Motor neuron (in vitro differentiated cells): ENCODE measurements around the gene TOGARAM2. TPM values are rescaled to one million over a fixed set of nuclear protein-coding genes. Genes with fewer than 3 reads are reported as not detected.

Source experiments
- ATAC-seq, 8 experiments: fragments of 200-7000 bp; cut with Tn5 transposase; replicated peaks in 6 of 8; 2 replicates each; pipeline ENCODE4 v1.8.0; 2021; ENCODE audit warnings: mild to moderate bottlenecking in 8 of 8, moderate library complexity in 8 of 8
- H3K27ac ChIP-seq, 2 donors: fragments of 250-450 bp; sonication (Bioruptor Pico); 2 replicates each; pipeline ENCODE4 v1.9.0; 2021; ENCODE audit warnings: antibody characterized with exemption in 2 of 2, mild to moderate bottlenecking in 2 of 2, moderate library complexity in 1 of 2
- H3K4me1 ChIP-seq, 2 donors: fragments of 250-450 bp; sonication (Bioruptor Pico); replicated peaks in 1 of 2; 2 replicates each; pipeline ENCODE4 v1.6.1; 2021; ENCODE audit warnings: antibody characterized with exemption in 2 of 2, mild to moderate bottlenecking in 2 of 2, moderate library complexity in 1 of 2
- H3K4me3 ChIP-seq, 5 donors: fragments of 250-450 bp; sonication (Bioruptor Pico); 2 replicates each; pipeline ENCODE4 v1.9.0; 2021; ENCODE audit warnings: antibody characterized with exemption in 5 of 5, mild to moderate bottlenecking in 5 of 5, moderate library complexity in 4 of 5
- WGBS, 10 experiments: fragments of 450-650 bp; shearing (Covaris generic); methylation state at CpG; one replicate each; pipeline ENCODE4 v1.0.0; 2022; 5-methylcytosine and 5-hydroxymethylcytosine counted together
- in situ Hi-C, 9 experiments: fragments of 400-800 bp; cut with MboI; loops; one replicate each; pipeline ENCODE4 v1.15.0; 2021; ENCODE audit warnings: low sequenced_read_pairs in 9 of 9, low pct_unique_long_range_greater_than_20kb in 2 of 9; ENCODE audit not compliant: unreplicated experiment in 9 of 9
- total RNA-seq, 8 experiments: library from RNA; unstranded; fragments of 300-600 nt; gene quantifications; 2 replicates each; pipeline versions ENCODE4 v1.2.3 to v1.2.4, GENCODE V29; 2022

The TOGARAM2 gene
- total RNA-seq, 8 experiments from 2014 or later = 0.05 to 7.6 (median 0.63) TPM

GRCh38 chr2:29039718-29040480 lies 58.8 kb downstream of the TOGARAM2 start:
- Histone ChIP-seq H3K4me3 (no peak overlapping the region), H3K4me1 (peaks cover 0 to 3% of the 10 kb centered on the region in 2 donors), H3K27ac (no peak overlapping the region)
- in situ Hi-C loops = no loop called here
- ATAC-seq = no peak
- 8 to 89% (median 74%) methylated on average over 1 to 4 of the region's 4 CpGs; no CpG with 5 or more reads in 1 of the 10 experiments for WGBS, 10 experiments

- 0 to 100% (median 70%) methylated on average over 1 to 6 of the region's 6 CpGs; no CpG with 5 or more reads in 1 of the 10 experiments for WGBS, 10 experiments
- ATAC-seq = no peak
These were observed 59.5 kb downstream of the TOGARAM2 start for GRCh38 chr2:29040552-29040951.

GRCh38 chr2:29041161-29041660 lies 60.1 kb downstream of the TOGARAM2 start:
- ATAC-seq = no peak
- Histone ChIP-seq H3K27ac (no peak overlapping the region), H3K4me3 (no peak overlapping the region), H3K4me1 (peaks cover 0 to 3% of the 10 kb centered on the region in 2 donors)
- WGBS, 10 experiments = 65 to 92% (median 88%) methylated on average over 2 to 8 of the region's 9 CpGs; no CpG with 5 or more reads in 3 of the 10 experiments
- in situ Hi-C loops = no loop called here

More at GRCh38 chr2:29040552-29040951, 59.5 kb downstream of the TOGARAM2 start:
- in situ Hi-C loops = no loop called here
- no peak overlapping the region for H3K27ac ChIP-seq
- H3K4me3 ChIP-seq = no peak overlapping the region
- H3K4me1 ChIP-seq = peaks cover 0 to 3% of the 10 kb centered on the region in 2 donors

GRCh38 chr2:29042561-29043075 lies 61.5 kb downstream of the TOGARAM2 start:
- no peak overlapping the region for H3K27ac ChIP-seq
- peak in 6 of 8 experiments; percentile 56 to 71 (median 64) for ATAC-seq
- 40 to 100% (median 80%) methylated on average over 1 to 9 of the region's 9 CpGs; no CpG with 5 or more reads in 3 of the 10 experiments for WGBS, 10 experiments
- in situ Hi-C loops = no loop called here
- H3K4me3 ChIP-seq = no peak overlapping the region
- peaks cover 0 to 3% of the 10 kb centered on the region in 2 donors for H3K4me1 ChIP-seq

DNA sequence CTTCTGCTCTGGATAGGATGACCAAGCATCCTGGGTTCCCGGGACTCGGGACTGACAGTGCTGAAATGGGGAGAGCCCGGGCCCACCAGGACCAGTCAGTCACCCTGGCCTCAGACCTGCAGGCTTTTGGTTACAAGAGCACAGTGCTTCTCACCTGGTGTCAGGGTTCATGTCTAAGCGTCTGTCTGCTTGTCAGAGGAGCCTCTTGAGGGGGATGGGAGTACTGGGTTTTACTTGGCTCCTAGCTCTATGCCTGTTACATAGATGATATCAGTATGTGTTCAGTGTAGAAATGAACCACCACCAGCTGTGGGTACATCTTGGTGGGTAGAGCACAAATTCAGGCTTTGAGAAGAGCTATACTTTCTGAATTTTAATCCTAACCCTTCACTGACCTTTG lies 63.4 kb downstream of the TOGARAM2 start:
- Histone ChIP-seq H3K4me1 (peaks cover 0 to 3% of the 10 kb centered on the region in 2 donors), H3K4me3 (no peak overlapping the region), H3K27ac (no peak overlapping the region)
- in situ Hi-C loops = no loop called here
- ATAC-seq = no peak
- WGBS, 10 experiments = 71 to 100% (median 90%) methylated on average over 1 to 2 of the region's 4 CpGs; no CpG with 5 or more reads in 6 of the 10 experiments

DNA sequence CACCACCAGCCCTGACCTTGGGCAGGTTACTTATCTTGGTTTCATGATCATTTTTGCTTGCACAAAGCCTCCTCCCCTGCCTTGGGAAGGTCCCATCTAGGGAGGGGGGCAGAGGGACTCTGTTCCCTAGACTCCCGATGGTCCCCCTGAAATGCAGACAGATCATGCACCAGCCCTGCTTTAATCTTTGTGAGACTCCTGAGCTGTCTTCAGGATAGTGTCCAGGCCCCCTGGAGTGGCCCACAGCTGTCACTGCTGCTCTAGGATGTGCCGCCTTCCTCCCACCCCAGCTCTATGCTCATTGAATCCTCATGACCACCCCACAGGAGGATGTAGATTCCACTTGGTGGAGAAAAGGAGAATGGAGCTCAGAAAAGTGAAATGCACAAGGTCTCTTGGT lies 65.2 kb downstream of the TOGARAM2 start:
- no peak overlapping the region for H3K4me3 ChIP-seq
- peaks cover 3 to 9% of the 10 kb centered on the region in 2 donors for H3K4me1 ChIP-seq
- in situ Hi-C loops = no loop called here
- ATAC-seq = no peak
- WGBS, 10 experiments = 94 to 100% (median 100%) methylated on average over 1 to 2 of the region's 2 CpGs; no CpG with 5 or more reads in 5 of the 10 experiments
- no peak overlapping the region for H3K27ac ChIP-seq

DNA sequence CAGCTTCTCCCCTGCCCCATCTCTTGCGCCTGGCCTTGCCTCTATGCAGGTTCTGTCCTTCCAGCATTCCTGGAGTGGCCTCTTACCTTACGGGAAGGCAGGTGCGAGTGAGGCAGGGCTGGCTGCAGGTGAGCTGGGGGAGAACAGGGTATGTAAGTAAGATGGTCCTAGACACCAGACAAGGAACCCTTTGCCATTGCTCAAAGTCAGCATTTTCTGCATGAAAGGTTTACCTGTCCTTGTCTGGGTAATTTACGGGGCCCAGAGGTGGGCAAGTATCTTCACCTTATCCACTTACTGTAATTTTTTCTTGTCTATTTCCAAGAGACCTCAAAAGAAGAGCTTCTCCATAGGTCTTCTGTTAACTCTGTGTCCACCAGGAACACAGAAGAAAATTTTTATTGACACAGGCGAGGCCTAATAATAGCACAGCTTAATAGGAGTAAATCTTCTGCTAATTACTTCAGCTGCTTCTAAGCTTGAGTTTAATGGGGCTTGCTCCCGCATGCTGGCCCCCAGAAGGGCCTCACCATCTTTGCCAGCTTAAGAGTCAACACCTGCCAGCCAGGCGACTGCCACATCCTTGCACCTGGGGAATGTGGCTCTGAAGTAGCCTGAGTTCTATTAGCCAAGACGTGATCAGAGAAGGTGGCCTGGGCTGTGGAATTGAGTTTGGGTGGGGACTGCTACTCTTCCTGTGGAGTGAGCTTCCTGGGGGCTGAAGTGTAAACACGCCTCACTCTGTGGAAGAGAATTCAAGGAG lies 66.2 kb downstream of the TOGARAM2 start:
- 20 to 100% (median 69%) methylated on average over 1 to 6 of the region's 9 CpGs for WGBS, 10 experiments
- no peak overlapping the region for H3K27ac ChIP-seq
- in situ Hi-C loops = no loop called here

DNA sequence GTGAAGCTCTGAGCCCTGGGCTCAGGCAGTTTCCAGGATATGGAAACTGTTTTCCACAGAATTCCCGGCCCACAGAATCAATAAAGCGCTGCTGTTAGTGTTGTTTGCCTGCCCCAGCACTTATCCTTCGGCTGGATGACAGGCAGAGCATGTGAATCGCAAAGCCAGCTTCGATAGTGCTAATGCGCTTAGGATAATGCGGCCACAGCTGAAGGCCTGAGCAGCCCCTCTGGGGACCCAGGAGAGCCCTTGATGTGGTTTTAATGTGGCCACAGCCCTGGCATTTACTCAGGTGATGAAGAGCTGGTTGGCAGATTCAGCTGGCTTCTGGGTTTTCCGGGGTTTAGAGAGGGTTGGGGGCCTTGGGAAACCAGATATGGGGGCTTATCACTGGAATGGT lies 69.5 kb downstream of the TOGARAM2 start:
- in situ Hi-C loops = no loop called here
- H3K4me1 ChIP-seq = peaks cover 3 to 9% of the 10 kb centered on the region in 2 donors
- H3K4me3 ChIP-seq = no peak overlapping the region
- peak in 4 of 8 experiments; percentile 74 to 89 (median 81) for ATAC-seq
- H3K27ac ChIP-seq = peak overlapping the region in 1 of 2 donors; percentile 72
- 50 to 88% (median 73%) methylated on average over 1 to 8 of the region's 8 CpGs; no CpG with 5 or more reads in 6 of the 10 experiments for WGBS, 10 experiments

More for the DNA sequence above, 66.2 kb downstream of the TOGARAM2 start:
- Histone ChIP-seq H3K4me3 (no peak overlapping the region), H3K4me1 (peaks cover 3 to 9% of the 10 kb centered on the region in 2 donors)
- no peak for ATAC-seq

DNA sequence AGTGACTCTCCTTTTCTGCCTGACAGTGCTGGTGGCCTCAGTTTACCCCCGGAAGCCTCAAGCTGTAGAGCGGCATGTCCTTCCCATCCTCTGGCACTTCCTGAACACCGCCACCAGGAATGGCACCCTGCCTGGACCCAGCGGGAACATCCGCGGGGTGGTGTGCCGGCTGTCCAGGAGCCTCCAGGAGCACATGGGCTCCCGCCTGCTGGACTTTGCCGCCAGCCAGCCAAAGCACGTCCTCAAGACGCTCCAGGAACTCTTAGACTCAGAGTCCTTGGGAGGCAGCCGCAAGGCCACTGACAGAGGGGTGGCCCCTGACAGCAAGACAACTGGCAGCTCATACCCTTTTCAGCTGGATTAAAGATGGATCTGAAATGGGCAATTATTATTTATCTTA lies 70.6 kb downstream of the TOGARAM2 start:
- no peak overlapping the region for H3K27ac ChIP-seq
- no peak for ATAC-seq
- in situ Hi-C loops = no loop called here
- 97 to 100% (median 97%) methylated on average over 1 to 7 of the region's 12 CpGs; no CpG with 5 or more reads in 6 of the 10 experiments for WGBS, 10 experiments
- H3K4me3 ChIP-seq = no peak overlapping the region
- H3K4me1 ChIP-seq = peaks cover 3 to 9% of the 10 kb centered on the region in 2 donors

DNA sequence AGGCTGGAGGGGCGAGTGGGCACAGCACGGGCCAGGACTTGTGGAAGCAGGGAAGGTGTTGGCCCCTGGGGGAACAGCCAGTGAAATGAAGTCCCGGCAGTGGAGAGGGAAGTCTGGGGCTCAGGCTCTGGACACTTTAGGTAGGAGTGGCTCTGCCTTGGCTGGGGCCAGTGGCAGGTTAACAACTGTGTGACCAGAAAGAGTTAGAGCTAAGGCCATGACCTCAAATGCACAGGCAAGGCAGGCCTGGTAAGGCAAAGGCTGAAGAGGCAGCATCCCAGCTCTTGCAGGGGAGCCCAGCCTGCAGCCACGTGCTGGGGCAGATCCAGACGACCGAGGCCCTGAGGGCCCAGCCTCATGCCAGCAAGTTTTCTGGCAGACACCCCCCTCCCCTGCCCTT lies 71.7 kb downstream of the TOGARAM2 start:
- 27 to 100% (median 62%) methylated on average over 1 to 4 of the region's 6 CpGs; no CpG with 5 or more reads in 2 of the 10 experiments for WGBS, 10 experiments
- Histone ChIP-seq H3K27ac (no peak overlapping the region), H3K4me3 (no peak overlapping the region), H3K4me1 (peaks cover 4 to 9% of the 10 kb centered on the region in 2 donors)
- ATAC-seq = peak in 3 of 8 experiments; percentile 4 to 24 (median 13)
- in situ Hi-C loops = no loop called here

DNA sequence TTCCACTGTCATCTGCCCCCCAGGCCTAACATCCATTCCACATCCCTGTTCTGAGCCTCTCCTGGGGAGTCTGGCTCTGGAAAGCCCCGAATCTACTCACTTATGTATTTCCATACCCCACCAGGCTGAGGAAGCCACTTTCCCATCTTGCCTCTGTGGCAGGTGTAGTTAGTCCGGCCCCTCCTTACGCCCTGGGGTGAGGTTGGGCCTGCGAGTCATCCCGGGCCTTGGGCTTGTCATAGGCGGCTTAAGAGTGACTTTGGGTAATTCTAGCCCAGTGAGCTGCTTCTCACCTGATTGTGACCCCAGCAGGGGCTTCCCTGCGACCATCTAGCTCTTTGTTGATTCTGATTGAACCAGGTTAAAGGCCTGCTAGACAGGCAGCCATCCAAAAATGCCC lies 72.1 kb downstream of the TOGARAM2 start:
- H3K4me3 ChIP-seq = no peak overlapping the region
- no peak overlapping the region for H3K27ac ChIP-seq
- 50 to 100% (median 80%) methylated on average over 1 to 3 of the region's 7 CpGs; no CpG with 5 or more reads in 5 of the 10 experiments for WGBS, 10 experiments
- ATAC-seq = peak in 7 of 8 experiments; percentile 23 to 88 (median 38)
- in situ Hi-C loops = no loop called here
- H3K4me1 ChIP-seq = peaks cover 7 to 11% of the 10 kb centered on the region in 2 donors

DNA sequence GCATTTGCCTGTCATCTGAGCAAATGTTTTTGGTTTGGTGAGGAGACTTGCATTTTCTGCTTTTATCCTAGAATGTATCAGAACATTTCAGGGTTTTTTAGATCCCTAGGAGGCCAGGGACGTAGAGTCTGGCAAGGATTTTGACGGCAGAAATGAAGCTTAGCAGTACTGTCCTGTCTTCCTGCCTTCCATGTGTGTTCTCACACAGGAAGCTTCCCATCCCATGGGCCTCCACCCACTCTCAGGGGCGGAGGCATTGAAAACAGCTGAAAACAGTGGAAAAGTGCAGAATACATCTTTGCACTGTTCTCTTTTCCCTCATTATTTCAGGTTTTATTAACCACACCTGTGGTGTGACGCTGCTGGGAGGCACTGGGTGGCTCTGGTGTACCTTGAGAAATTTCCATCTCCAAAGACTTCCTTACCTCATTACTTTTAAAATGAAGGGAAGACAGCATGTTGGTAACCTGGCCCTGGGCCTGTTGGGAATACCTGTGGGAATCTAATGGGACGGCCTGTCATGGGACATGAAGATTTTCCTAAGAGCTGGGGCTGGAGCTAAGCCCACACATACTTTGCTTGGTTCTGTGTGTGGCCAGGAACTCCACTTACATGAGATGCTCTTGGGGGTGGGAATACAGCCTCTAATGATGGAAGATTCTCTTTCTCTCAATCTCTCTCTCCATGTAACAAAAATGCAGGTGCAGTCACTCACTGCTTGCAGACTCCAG lies 72.7 kb downstream of the TOGARAM2 start:
- peak in 2 of 8 experiments; percentile 92 to 94 for ATAC-seq
- Histone ChIP-seq H3K27ac (no peak overlapping the region), H3K4me1 (peaks cover 7 to 16% of the 10 kb centered on the region in 2 donors), H3K4me3 (no peak overlapping the region)
- in situ Hi-C loops = no loop called here
- WGBS, 10 experiments = 48 to 100% (median 98%) methylated on average over 1 to 4 of the region's 5 CpGs; no CpG with 5 or more reads in 4 of the 10 experiments
